Measurements from ENCODE around the gene ASNSD1.
A peak's percentile ranks its signal among the peaks of the same experiment; 100 is the strongest.

ASNSD1 gene

DNA sequence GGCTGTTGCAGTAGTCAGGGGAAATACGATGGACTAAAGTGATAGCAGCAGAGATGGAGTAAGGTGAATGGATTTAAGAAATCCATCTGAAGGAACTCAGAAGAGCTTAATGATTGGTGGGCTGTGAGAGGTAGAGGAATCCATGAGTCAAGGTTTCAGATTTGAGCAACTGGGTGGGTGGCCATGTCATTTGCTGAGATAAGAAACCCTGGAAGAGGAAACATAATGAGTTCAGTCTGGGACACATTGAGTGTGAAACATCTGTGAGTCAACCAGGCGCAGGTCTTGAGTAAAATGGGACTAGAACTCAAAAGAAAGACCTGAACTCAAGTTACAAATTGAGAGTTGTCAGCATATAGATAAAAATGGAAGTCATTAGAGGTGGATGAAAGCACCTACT, 19.7 kb upstream of the ASNSD1 start:
- Histone ChIP-seq H3K9ac (ENCODE audit: low read depth, low read length, poor library complexity, severe bottlenecking) (no peak overlapping the region), H3K4me2 (ENCODE audit: low read depth, low read length, poor library complexity, severe bottlenecking) (no peak overlapping the region), H3K4me1 (ENCODE audit: insufficient read depth, low read length, poor library complexity, severe bottlenecking) (no peaks in the 10 kb centered on the region), H3K36me3 (ENCODE audit: insufficient read depth, low read length) (no peaks in the 10 kb centered on the region), H3K9me3 (ENCODE audit: insufficient read depth, low read depth, low read length) (no peaks in the 10 kb centered on the region), H3F3A (ENCODE audit: low read depth) (no peaks in the 10 kb centered on the region), H3K9me2 (replicated peaks; ENCODE audit: low read depth, low read length) (no peaks in the 10 kb centered on the region), H3K79me2 (ENCODE audit: insufficient read depth, low read length) (no peaks in the 10 kb centered on the region), H3K27me3 (ENCODE audit: insufficient read depth, low read length, poor library complexity, severe bottlenecking) (no peaks in the 10 kb centered on the region), H3K4me3 (ENCODE audit: low read length, poor library complexity, severe bottlenecking) (no peak overlapping the region), H4K20me1 (ENCODE audit: insufficient read depth, low read length, poor library complexity, severe bottlenecking) (no peaks in the 10 kb centered on the region), H2AFZ (ENCODE audit: low read length) (peak overlapping the region; percentile 20; the same call in 1 of the 2 replicates)
- TF ChIP-seq EZH2phosphoT487 (IDR thresholded peaks at IDR 0.05; ENCODE audit: borderline replicate concordance) = no peak
- TF ChIP-seq, protein P1, sequence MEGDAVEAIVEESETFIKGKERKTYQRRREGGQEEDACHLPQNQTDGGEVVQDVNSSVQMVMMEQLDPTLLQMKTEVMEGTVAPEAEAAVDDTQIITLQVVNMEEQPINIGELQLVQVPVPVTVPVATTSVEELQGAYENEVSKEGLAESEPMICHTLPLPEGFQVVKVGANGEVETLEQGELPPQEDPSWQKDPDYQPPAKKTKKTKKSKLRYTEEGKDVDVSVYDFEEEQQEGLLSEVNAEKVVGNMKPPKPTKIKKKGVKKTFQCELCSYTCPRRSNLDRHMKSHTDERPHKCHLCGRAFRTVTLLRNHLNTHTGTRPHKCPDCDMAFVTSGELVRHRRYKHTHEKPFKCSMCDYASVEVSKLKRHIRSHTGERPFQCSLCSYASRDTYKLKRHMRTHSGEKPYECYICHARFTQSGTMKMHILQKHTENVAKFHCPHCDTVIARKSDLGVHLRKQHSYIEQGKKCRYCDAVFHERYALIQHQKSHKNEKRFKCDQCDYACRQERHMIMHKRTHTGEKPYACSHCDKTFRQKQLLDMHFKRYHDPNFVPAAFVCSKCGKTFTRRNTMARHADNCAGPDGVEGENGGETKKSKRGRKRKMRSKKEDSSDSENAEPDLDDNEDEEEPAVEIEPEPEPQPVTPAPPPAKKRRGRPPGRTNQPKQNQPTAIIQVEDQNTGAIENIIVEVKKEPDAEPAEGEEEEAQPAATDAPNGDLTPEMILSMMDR (conservative IDR thresholded peaks at IDR 0.05; ENCODE audit: low read length) = no peak

DNA sequence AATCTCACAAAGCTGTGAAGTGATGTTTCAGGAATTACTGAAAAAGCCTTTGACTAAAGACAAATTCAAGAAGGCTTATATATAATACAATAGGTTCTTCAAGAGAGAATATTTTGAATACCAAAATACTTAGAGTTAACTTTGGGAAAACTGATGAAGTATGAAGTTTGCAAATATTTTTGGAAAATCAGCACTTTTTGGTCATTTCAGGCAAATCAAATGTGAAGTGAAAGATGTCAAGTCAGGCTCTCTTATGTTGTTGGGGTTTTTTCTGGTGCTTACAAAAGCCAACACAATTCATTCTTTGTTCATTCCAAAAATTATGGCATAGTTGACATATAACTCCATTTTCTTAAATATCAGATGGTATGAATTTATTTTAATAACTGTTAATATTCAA, 14.7 kb upstream of the ASNSD1 start:
- Histone ChIP-seq H3K36me3 (ENCODE audit: insufficient read depth, low read length) (no peaks in the 10 kb centered on the region), H2AFZ (ENCODE audit: low read length) (no peak overlapping the region), H3K4me3 (ENCODE audit: low read length, poor library complexity, severe bottlenecking) (no peak overlapping the region), H3K4me1 (ENCODE audit: insufficient read depth, low read length, poor library complexity, severe bottlenecking) (no peaks in the 10 kb centered on the region), H3K9ac (ENCODE audit: low read depth, low read length, poor library complexity, severe bottlenecking) (no peak overlapping the region), H3K9me3 (ENCODE audit: insufficient read depth, low read depth, low read length) (no peaks in the 10 kb centered on the region), H3K9me2 (replicated peaks; ENCODE audit: low read depth, low read length) (no peaks in the 10 kb centered on the region), H3K27me3 (ENCODE audit: insufficient read depth, low read length, poor library complexity, severe bottlenecking) (no peaks in the 10 kb centered on the region), H4K20me1 (ENCODE audit: insufficient read depth, low read length, poor library complexity, severe bottlenecking) (no peaks in the 10 kb centered on the region), H3K4me2 (ENCODE audit: low read depth, low read length, poor library complexity, severe bottlenecking) (no peak overlapping the region), H3K79me2 (ENCODE audit: insufficient read depth, low read length) (no peaks in the 10 kb centered on the region), H3F3A (ENCODE audit: low read depth) (no peaks in the 10 kb centered on the region)
- TF ChIP-seq, protein P1 (conservative IDR thresholded peaks at IDR 0.05; ENCODE audit: low read length) = no peak
- TF ChIP-seq EZH2phosphoT487 (IDR thresholded peaks at IDR 0.05; ENCODE audit: borderline replicate concordance) = no peak

DNA sequence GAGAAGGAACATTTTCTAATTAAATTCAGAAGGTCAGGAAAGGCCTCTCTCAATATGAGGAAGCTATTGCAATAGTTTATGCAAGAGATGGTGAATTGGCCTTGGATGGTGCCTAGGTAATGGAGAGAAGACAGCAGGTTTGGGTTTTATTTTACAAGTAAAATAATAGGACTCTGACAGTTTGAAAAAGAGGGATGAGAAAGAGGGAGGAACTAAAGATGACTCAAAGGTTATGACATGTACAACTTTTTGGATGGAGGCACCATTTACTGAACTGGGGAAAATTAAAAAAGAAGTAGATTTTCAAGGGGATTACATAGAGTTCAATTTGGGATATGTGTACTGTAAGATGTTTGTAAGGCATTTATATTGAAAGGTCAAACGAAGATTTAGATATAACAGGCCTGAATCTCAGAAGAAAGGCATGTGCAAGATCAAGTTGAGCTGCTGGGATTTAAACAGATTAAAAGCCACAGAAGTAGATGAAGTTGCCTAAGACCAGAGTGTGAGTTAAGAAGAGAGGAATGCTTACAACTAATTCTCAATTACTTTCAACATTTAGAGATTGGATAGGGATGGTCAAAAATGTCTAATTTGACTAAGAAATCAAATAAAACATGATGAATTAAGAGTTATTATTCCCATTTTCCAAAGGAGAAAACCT, 12.3 kb upstream of the ASNSD1 start:
- Histone ChIP-seq H3K4me2 (ENCODE audit: low read depth, low read length, poor library complexity, severe bottlenecking) (no peak overlapping the region), H3K9ac (ENCODE audit: low read depth, low read length, poor library complexity, severe bottlenecking) (no peak overlapping the region), H2AFZ (ENCODE audit: low read length) (peak overlapping the region; percentile 16; the same call in 1 of the 2 replicates), H4K20me1 (ENCODE audit: insufficient read depth, low read length, poor library complexity, severe bottlenecking) (no peaks in the 10 kb centered on the region), H3K9me3 (ENCODE audit: insufficient read depth, low read depth, low read length) (no peaks in the 10 kb centered on the region), H3K27me3 (ENCODE audit: insufficient read depth, low read length, poor library complexity, severe bottlenecking) (no peaks in the 10 kb centered on the region), H3K4me1 (ENCODE audit: insufficient read depth, low read length, poor library complexity, severe bottlenecking) (no peaks in the 10 kb centered on the region), H3K36me3 (ENCODE audit: insufficient read depth, low read length) (no peaks in the 10 kb centered on the region), H3F3A (ENCODE audit: low read depth) (no peaks in the 10 kb centered on the region), H3K4me3 (ENCODE audit: low read length, poor library complexity, severe bottlenecking) (no peak overlapping the region), H3K79me2 (ENCODE audit: insufficient read depth, low read length) (no peaks in the 10 kb centered on the region), H3K9me2 (replicated peaks; ENCODE audit: low read depth, low read length) (no peaks in the 10 kb centered on the region)
- TF ChIP-seq, protein P1 (conservative IDR thresholded peaks at IDR 0.05; ENCODE audit: low read length) = no peak
- TF ChIP-seq EZH2phosphoT487 (IDR thresholded peaks at IDR 0.05; ENCODE audit: borderline replicate concordance) = no peak

Data from Loucy (cell line).